HFFc6 (cell line): ENCODE measurements around the gene PRUNE2. TPM values are rescaled to one million over a fixed set of nuclear protein-coding genes. Genes with fewer than 3 reads are reported as not detected.

ENCODE experiments used
- DNase-seq: peaks from one replicate; pipeline ENCODE4 v3.0.0-alpha.2; 2018
- H3K27ac Mint-ChIP-seq: 2 replicates; pipeline ENCODE4 v1.8.0; 2020; ENCODE audit warnings: mild to moderate bottlenecking, mixed read lengths
- H3K27me3 Mint-ChIP-seq: 2 replicates; pipeline ENCODE4 v1.8.0; 2021; ENCODE audit warnings: mild to moderate bottlenecking, moderate library complexity, mixed read lengths; ENCODE audit not compliant: insufficient read depth
- H3K36me3 Mint-ChIP-seq: 2 replicates; pipeline ENCODE4 v1.8.0; 2021; ENCODE audit warnings: low read depth, mixed read lengths
- H3K4me1 Mint-ChIP-seq: 2 replicates; pipeline ENCODE4 v1.8.0; 2020; ENCODE audit warnings: low read depth, mixed read lengths
- H3K4me3 Mint-ChIP-seq: 2 replicates; pipeline ENCODE4 v1.8.0; 2020; ENCODE audit warnings: mild to moderate bottlenecking, moderate library complexity, mixed read lengths
- H3K9me3 Mint-ChIP-seq: 2 replicates; pipeline ENCODE4 v1.8.0; 2020; ENCODE audit warnings: mild to moderate bottlenecking, mixed read lengths
- total RNA-seq, 6 experiments: library from RNA; stranded (reverse); fragmentation: NEBNext Ultra II Directional; extraction: Animal tissue kit (Norgen Biotek cat#: 25700); gene quantifications; 2 replicates in 1 of 6; 3 replicates in 5 of 6; pipeline ENCODE4 v1.2.3, GENCODE V29; 2021
- TF ChIP-seq, protein P1 (sequence below): fragments of 200-600 bp; sonication (generic); IDR thresholded peaks from 2 replicates; pipeline ENCODE4 v1.5.0; 2021; ENCODE audit warnings: antibody characterized with exemption, mild to moderate bottlenecking

Gene PRUNE2
- total RNA-seq, 6 experiments from 2014 or later = 0.02 to 0.29 (median 0.16) TPM; not detected in 2

DNA sequence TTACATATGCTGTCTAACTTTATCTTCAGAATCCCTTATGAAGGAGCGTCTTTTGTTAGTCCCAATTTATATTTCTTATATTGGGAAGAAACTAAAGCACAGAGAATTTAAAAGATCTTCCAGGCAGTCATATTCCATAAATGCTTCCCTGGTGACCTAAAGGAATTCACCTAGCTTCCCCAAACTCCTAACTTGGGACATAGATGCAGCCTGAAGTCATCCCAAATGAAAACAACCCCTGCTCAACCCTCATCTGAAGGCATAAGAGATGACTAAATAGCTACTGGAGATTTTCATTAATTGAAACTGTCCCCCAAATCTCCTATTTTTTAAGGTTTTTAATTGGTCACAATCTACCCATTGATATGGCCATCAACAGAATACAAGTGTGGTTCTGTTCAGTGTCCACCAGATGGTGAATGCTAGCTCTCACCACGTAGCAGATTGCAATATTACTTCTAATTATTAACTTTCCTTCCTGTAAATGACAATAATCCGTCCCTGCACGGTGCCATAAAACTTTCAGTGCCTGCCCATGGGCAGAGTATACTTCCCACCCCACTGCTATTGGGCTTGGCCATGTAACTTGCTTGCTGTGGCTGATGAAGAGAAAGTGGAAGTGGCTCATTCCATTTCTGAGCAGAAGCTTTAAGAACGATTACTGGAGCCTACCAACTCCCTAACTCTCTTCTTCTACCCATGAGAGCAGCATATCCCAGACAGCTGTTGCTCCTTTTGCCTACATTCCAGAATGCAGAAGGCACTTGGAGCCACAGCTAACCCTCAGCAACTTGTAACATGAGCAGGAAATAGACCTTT lies 18.7 kb downstream of the PRUNE2 start:
- peaks cover 11% of the 10 kb centered on the region; the same call in 1 of the 2 replicates for H3K4me1 Mint-ChIP-seq
- no peak overlapping the region for H3K27ac Mint-ChIP-seq
- H3K4me3 Mint-ChIP-seq = peak overlapping the region; percentile 31; the same call in 1 of the 2 replicates
- no peak for DNase-seq
- H3K36me3 Mint-ChIP-seq = no peaks in the 10 kb centered on the region
- no peaks in the 10 kb centered on the region for H3K9me3 Mint-ChIP-seq
- TF ChIP-seq, protein P1, sequence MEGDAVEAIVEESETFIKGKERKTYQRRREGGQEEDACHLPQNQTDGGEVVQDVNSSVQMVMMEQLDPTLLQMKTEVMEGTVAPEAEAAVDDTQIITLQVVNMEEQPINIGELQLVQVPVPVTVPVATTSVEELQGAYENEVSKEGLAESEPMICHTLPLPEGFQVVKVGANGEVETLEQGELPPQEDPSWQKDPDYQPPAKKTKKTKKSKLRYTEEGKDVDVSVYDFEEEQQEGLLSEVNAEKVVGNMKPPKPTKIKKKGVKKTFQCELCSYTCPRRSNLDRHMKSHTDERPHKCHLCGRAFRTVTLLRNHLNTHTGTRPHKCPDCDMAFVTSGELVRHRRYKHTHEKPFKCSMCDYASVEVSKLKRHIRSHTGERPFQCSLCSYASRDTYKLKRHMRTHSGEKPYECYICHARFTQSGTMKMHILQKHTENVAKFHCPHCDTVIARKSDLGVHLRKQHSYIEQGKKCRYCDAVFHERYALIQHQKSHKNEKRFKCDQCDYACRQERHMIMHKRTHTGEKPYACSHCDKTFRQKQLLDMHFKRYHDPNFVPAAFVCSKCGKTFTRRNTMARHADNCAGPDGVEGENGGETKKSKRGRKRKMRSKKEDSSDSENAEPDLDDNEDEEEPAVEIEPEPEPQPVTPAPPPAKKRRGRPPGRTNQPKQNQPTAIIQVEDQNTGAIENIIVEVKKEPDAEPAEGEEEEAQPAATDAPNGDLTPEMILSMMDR = peak; percentile 22; the same call in 1 of the 2 replicates
- peaks cover 5% of the 10 kb centered on the region for H3K27me3 Mint-ChIP-seq

DNA sequence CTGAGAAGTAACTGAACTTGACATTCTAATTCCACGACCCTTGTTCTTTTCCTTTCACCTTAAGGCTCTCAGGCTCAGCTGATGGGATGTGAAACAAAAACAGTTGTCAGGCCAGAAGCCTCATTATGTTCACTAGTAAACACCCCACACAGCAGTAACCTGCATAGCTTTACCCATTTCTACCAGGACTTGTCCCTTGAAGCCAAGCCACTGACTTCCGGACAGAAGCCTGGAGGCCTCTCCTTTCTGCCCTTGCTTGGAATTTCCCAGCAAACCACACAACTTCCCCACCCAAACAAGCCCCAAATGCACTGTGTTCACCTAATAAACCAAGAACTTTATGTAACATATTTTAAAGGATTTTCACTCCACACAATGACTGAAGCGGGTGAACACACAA lies 19.6 kb downstream of the PRUNE2 start:
- TF ChIP-seq, protein P1 = no peak
- Mint-ChIP-seq H3K4me1 (peaks cover 11% of the 10 kb centered on the region; the same call in 1 of the 2 replicates), H3K9me3 (no peaks in the 10 kb centered on the region), H3K36me3 (no peaks in the 10 kb centered on the region), H3K27ac (no peak overlapping the region), H3K4me3 (no peak overlapping the region), H3K27me3 (peaks cover 5% of the 10 kb centered on the region)
- DNase-seq = no peak

DNA sequence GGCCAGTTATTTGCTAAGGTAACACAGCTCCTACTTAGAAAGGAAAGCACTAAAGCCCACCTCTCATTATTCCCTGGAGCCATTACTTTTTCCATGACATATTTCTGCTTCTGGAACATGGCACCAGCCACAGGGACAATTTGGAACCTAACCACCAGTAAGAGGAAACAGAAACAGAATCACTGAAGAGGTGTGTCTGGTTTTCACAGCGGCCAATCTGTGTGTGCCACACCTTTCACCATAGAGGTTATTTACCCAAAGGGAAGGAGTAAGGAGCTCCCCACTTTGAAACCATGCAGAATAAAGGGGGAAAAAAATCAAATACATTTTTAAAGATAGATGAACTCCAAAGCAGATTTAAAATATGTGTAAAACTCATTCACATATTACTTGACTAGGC lies 21.1 kb downstream of the PRUNE2 start:
- Mint-ChIP-seq H3K36me3 (no peaks in the 10 kb centered on the region), H3K9me3 (no peaks in the 10 kb centered on the region), H3K27ac (no peak overlapping the region), H3K4me1 (peaks cover 11% of the 10 kb centered on the region; the same call in 1 of the 2 replicates), H3K27me3 (peaks cover 2% of the 10 kb centered on the region), H3K4me3 (no peak overlapping the region)
- TF ChIP-seq, protein P1 = no peak
- DNase-seq = no peak

DNA sequence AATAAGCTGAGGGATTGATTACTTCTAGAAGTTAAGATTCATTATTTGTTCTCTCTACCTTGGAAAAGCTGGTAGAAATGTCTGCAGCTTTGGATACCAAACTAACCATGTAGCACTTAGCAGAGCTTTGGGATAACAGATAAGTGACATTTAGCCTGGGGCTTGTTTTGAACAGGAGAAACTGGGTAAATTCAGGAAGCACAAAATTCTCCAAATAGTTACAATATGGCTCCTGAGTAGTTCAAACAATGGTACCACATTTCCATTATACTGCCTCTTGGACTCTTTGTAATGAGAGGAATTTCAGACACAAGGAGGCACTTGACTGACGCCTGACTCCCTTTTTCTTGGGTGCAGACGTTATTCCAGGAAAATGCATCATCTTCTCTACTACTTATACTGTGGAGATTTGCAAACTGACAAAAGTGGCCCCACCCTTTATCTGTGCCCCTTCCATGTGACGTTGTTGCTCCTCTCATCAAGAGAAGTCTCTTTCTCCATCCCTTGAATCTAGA lies 22.5 kb downstream of the PRUNE2 start:
- Mint-ChIP-seq H3K4me1 (peaks cover 11% of the 10 kb centered on the region; the same call in 1 of the 2 replicates), H3K36me3 (no peaks in the 10 kb centered on the region)

DNA sequence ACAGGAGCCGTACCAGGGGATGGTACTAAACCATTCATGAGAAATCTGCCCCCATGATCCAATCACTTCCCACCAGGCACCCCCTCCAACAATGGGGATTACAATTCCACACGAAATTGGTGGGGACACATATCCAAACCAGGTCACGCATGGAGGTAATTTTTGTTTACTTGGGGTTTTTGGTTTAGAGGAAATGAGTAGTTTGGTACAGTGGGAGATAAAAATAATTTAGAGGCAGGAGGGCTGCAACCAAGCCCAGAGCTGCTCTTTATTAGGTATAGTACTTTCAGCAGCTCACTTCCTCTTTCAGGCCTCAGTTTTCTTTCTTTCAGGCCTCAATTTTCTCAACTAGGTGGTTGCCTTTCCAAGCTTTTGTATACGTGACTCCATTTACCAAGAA lies 23.2 kb downstream of the PRUNE2 start:
- H3K27ac Mint-ChIP-seq = no peak overlapping the region
- H3K36me3 Mint-ChIP-seq = no peaks in the 10 kb centered on the region
- DNase-seq = no peak
- H3K27me3 Mint-ChIP-seq = peaks cover 3% of the 10 kb centered on the region
- TF ChIP-seq, protein P1 = no peak
- H3K9me3 Mint-ChIP-seq = no peaks in the 10 kb centered on the region
- no peak overlapping the region for H3K4me3 Mint-ChIP-seq
- H3K4me1 Mint-ChIP-seq = peaks cover 15% of the 10 kb centered on the region

More for the DNA sequence above, 22.5 kb downstream of the PRUNE2 start:
- Mint-ChIP-seq H3K4me3 (no peak overlapping the region), H3K9me3 (no peaks in the 10 kb centered on the region), H3K27me3 (peaks cover 3% of the 10 kb centered on the region), H3K27ac (no peak overlapping the region)
- TF ChIP-seq, protein P1 = no peak
- no peak for DNase-seq
